Measurements from ENCODE around the gene ETFA.
A peak's percentile ranks its signal among the peaks of the same experiment; 100 is the strongest.

The ETFA gene

GRCh38 chr15:76334438-76335306 lies 23.4 kb upstream of the ETFA start:
- no peak overlapping the region for H2AFZ ChIP-seq (ENCODE audit: low read depth, low read length)
- no peak overlapping the region for H3K9ac ChIP-seq (ENCODE audit: low read length)
- TF ChIP-seq CTCF (IDR thresholded peaks at IDR 0.05; ENCODE audit: low read depth, low read length) (no peak), EZH2phosphoT487 (IDR thresholded peaks at IDR 0.05; ENCODE audit: low read depth) (no peak)
- peaks cover 26% of the 10 kb centered on the region for H3K4me1 ChIP-seq (ENCODE audit: low read length)
- 0 out of 2 replicates have a peak overlapping the region, but pooled peaks have one; percentile 91 for H3K4me3 ChIP-seq (ENCODE audit: low read length)
- peaks cover 32% of the 10 kb centered on the region for H3K79me2 ChIP-seq (ENCODE audit: low read length)
- no peaks in the 10 kb centered on the region for H3K9me3 ChIP-seq (ENCODE audit: insufficient read depth, low read length)
- peaks cover 17% of the 10 kb centered on the region for H3K36me3 ChIP-seq (replicated peaks; ENCODE audit: low read depth, low read length)
- no peaks in the 10 kb centered on the region for H3K27me3 ChIP-seq (ENCODE audit: low read depth, low read length)
- peak overlapping the region; percentile 75; the same call in 1 of the 2 replicates for H3K4me2 ChIP-seq (ENCODE audit: low read length)
- no peak overlapping the region for H3K27ac ChIP-seq (ENCODE audit: low read length)
- peaks cover 9% of the 10 kb centered on the region; the same call in 1 of the 2 replicates for H4K20me1 ChIP-seq (ENCODE audit: insufficient read depth, low read length)

GRCh38 chr15:76333720-76334437 lies 22.6 kb upstream of the ETFA start:
- no peak overlapping the region for H2AFZ ChIP-seq (ENCODE audit: low read depth, low read length)
- TF ChIP-seq CTCF (IDR thresholded peaks at IDR 0.05; ENCODE audit: low read depth, low read length) = peak; percentile 61
- TF ChIP-seq EZH2phosphoT487 (IDR thresholded peaks at IDR 0.05; ENCODE audit: low read depth) = no peak

GRCh38 chr15:76333309-76333708 lies 22.0 kb upstream of the ETFA start:
- Histone ChIP-seq H3K9ac (ENCODE audit: low read length) (no peak overlapping the region), H3K4me2 (ENCODE audit: low read length) (no peak overlapping the region), H3K27me3 (ENCODE audit: low read depth, low read length) (0 out of 2 replicates have a peak, but pooled peaks cover 2% of the 10 kb centered on the region), H2AFZ (ENCODE audit: low read depth, low read length) (no peak overlapping the region), H3K79me2 (ENCODE audit: low read length) (peaks cover 18% of the 10 kb centered on the region), H3K4me1 (ENCODE audit: low read length) (peaks cover 13% of the 10 kb centered on the region), H3K27ac (ENCODE audit: low read length) (no peak overlapping the region), H4K20me1 (ENCODE audit: insufficient read depth, low read length) (no peaks in the 10 kb centered on the region), H3K4me3 (ENCODE audit: low read length) (no peak overlapping the region), H3K9me3 (ENCODE audit: insufficient read depth, low read length) (no peaks in the 10 kb centered on the region), H3K36me3 (replicated peaks; ENCODE audit: low read depth, low read length) (peaks cover 3% of the 10 kb centered on the region)
- TF ChIP-seq EZH2phosphoT487 (IDR thresholded peaks at IDR 0.05; ENCODE audit: low read depth) = no peak
- TF ChIP-seq CTCF (IDR thresholded peaks at IDR 0.05; ENCODE audit: low read depth, low read length) = no peak

More at GRCh38 chr15:76333720-76334437, 22.6 kb upstream of the ETFA start:
- Histone ChIP-seq H4K20me1 (ENCODE audit: insufficient read depth, low read length) (peaks cover 4% of the 10 kb centered on the region; the same call in 1 of the 2 replicates), H3K79me2 (ENCODE audit: low read length) (peaks cover 24% of the 10 kb centered on the region), H3K27me3 (ENCODE audit: low read depth, low read length) (no peaks in the 10 kb centered on the region), H3K36me3 (replicated peaks; ENCODE audit: low read depth, low read length) (peaks cover 9% of the 10 kb centered on the region), H3K4me3 (ENCODE audit: low read length) (no peak overlapping the region), H3K9ac (ENCODE audit: low read length) (no peak overlapping the region), H3K4me2 (ENCODE audit: low read length) (peak overlapping the region; percentile 2; the same call in 1 of the 2 replicates), H3K9me3 (ENCODE audit: insufficient read depth, low read length) (no peaks in the 10 kb centered on the region), H3K4me1 (ENCODE audit: low read length) (peaks cover 18% of the 10 kb centered on the region), H3K27ac (ENCODE audit: low read length) (no peak overlapping the region)

GRCh38 chr15:76332796-76333195 lies 21.5 kb upstream of the ETFA start:
- H3K9me3 ChIP-seq (ENCODE audit: insufficient read depth, low read length) = no peaks in the 10 kb centered on the region
- H2AFZ ChIP-seq (ENCODE audit: low read depth, low read length) = no peak overlapping the region
- no peak overlapping the region for H3K4me2 ChIP-seq (ENCODE audit: low read length)
- H3K27me3 ChIP-seq (ENCODE audit: low read depth, low read length) = 0 out of 2 replicates have a peak, but pooled peaks cover 3% of the 10 kb centered on the region
- H3K79me2 ChIP-seq (ENCODE audit: low read length) = peaks cover 13% of the 10 kb centered on the region
- no peak overlapping the region for H3K9ac ChIP-seq (ENCODE audit: low read length)
- peaks cover 13% of the 10 kb centered on the region for H3K4me1 ChIP-seq (ENCODE audit: low read length)
- H3K4me3 ChIP-seq (ENCODE audit: low read length) = no peak overlapping the region
- TF ChIP-seq EZH2phosphoT487 (IDR thresholded peaks at IDR 0.05; ENCODE audit: low read depth) (no peak), CTCF (IDR thresholded peaks at IDR 0.05; ENCODE audit: low read depth, low read length) (no peak)
- H3K36me3 ChIP-seq (replicated peaks; ENCODE audit: low read depth, low read length) = no peaks in the 10 kb centered on the region
- H4K20me1 ChIP-seq (ENCODE audit: insufficient read depth, low read length) = no peaks in the 10 kb centered on the region
- H3K27ac ChIP-seq (ENCODE audit: low read length) = no peak overlapping the region
